ENCODE results near the gene METAP1D. TPM values are rescaled to one million over a fixed set of nuclear protein-coding genes. Genes with fewer than 3 reads are reported as not detected.

The METAP1D gene
- total RNA-seq, 1 experiment from 2014 or later: 4.7 TPM

DNA sequence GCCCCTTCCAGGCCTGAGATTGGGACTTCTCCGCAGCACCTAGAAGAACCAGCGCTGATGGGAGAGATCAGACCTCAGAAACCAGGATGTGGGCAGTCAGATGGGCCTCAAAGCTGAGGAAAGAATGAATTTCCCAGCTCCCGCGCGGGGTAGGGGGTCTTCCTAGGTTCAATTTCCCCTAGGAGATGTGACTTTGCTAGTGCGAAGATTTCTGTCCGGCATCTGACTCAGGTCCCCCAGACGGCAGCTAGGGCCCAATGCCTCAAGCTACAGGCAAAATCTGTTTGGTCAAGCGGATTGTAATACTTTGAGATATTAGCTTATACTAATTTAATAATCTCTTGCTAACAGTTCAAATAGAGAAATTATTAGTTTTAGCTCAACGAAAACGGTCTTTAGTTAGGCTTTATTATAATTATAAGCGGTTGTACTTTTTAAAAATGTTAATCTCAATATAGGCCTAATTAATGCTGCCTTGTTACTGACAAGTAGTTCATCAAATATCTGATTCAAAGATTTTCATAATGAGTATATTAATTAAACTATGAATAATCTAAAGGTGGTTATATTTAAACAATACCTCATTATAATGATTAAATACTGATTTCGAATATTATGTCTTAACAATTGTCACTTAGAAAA, 91.4 kb downstream of the METAP1D start:
- POLR2A ChIA-PET: interaction anchor here (1.4 kb wide), 1 partner anchor 10 kb away, joined by 3 read pairs; no protein-coding TSS in a partner anchor
- no peak overlapping the region for H3K4me3 Mint-ChIP-seq
- H3K9me3 Mint-ChIP-seq: no peaks in the 10 kb centered on the region
- no peak overlapping the region for H3K27ac Mint-ChIP-seq
- H3K27me3 Mint-ChIP-seq (ENCODE audit: low read depth): peaks cover 100% of the 10 kb centered on the region
- CTCF ChIA-PET: interaction anchor here (0.6 to 1.2 kb wide), 3 partner anchors 12 to 36 kb away, joined by 3 to 5 read pairs (median 3); no protein-coding TSS in a partner anchor
- no peak for DNase-seq (ENCODE audit: low spot score)
- ATAC-seq: no peak
- no peaks in the 10 kb centered on the region for H3K36me3 Mint-ChIP-seq
- TF ChIP-seq NR2C2 (CRISPR knock-in tag; IDR thresholded peaks at IDR 0.05): no peak
- TF ChIP-seq, protein P1, sequence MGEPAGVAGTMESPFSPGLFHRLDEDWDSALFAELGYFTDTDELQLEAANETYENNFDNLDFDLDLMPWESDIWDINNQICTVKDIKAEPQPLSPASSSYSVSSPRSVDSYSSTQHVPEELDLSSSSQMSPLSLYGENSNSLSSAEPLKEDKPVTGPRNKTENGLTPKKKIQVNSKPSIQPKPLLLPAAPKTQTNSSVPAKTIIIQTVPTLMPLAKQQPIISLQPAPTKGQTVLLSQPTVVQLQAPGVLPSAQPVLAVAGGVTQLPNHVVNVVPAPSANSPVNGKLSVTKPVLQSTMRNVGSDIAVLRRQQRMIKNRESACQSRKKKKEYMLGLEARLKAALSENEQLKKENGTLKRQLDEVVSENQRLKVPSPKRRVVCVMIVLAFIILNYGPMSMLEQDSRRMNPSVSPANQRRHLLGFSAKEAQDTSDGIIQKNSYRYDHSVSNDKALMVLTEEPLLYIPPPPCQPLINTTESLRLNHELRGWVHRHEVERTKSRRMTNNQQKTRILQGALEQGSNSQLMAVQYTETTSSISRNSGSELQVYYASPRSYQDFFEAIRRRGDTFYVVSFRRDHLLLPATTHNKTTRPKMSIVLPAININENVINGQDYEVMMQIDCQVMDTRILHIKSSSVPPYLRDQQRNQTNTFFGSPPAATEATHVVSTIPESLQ (CRISPR knock-in tag; IDR thresholded peaks at IDR 0.05): no peak
- TF ChIP-seq NFYB (CRISPR knock-in tag; conservative IDR thresholded peaks at IDR 0.05; ENCODE audit: low read depth): no peak
- TF ChIP-seq ZNF138 (CRISPR knock-in tag; conservative IDR thresholded peaks at IDR 0.05): no peak
- TF ChIP-seq ZNF671 (CRISPR knock-in tag; IDR thresholded peaks at IDR 0.05): no peak
- TF ChIP-seq, protein P2, sequence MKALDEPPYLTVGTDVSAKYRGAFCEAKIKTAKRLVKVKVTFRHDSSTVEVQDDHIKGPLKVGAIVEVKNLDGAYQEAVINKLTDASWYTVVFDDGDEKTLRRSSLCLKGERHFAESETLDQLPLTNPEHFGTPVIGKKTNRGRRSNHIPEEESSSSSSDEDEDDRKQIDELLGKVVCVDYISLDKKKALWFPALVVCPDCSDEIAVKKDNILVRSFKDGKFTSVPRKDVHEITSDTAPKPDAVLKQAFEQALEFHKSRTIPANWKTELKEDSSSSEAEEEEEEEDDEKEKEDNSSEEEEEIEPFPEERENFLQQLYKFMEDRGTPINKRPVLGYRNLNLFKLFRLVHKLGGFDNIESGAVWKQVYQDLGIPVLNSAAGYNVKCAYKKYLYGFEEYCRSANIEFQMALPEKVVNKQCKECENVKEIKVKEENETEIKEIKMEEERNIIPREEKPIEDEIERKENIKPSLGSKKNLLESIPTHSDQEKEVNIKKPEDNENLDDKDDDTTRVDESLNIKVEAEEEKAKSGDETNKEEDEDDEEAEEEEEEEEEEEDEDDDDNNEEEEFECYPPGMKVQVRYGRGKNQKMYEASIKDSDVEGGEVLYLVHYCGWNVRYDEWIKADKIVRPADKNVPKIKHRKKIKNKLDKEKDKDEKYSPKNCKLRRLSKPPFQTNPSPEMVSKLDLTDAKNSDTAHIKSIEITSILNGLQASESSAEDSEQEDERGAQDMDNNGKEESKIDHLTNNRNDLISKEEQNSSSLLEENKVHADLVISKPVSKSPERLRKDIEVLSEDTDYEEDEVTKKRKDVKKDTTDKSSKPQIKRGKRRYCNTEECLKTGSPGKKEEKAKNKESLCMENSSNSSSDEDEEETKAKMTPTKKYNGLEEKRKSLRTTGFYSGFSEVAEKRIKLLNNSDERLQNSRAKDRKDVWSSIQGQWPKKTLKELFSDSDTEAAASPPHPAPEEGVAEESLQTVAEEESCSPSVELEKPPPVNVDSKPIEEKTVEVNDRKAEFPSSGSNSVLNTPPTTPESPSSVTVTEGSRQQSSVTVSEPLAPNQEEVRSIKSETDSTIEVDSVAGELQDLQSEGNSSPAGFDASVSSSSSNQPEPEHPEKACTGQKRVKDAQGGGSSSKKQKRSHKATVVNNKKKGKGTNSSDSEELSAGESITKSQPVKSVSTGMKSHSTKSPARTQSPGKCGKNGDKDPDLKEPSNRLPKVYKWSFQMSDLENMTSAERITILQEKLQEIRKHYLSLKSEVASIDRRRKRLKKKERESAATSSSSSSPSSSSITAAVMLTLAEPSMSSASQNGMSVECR (CRISPR knock-in tag; IDR thresholded peaks at IDR 0.05; ENCODE audit: borderline replicate concordance): no peak
- TF ChIP-seq, protein P3, sequence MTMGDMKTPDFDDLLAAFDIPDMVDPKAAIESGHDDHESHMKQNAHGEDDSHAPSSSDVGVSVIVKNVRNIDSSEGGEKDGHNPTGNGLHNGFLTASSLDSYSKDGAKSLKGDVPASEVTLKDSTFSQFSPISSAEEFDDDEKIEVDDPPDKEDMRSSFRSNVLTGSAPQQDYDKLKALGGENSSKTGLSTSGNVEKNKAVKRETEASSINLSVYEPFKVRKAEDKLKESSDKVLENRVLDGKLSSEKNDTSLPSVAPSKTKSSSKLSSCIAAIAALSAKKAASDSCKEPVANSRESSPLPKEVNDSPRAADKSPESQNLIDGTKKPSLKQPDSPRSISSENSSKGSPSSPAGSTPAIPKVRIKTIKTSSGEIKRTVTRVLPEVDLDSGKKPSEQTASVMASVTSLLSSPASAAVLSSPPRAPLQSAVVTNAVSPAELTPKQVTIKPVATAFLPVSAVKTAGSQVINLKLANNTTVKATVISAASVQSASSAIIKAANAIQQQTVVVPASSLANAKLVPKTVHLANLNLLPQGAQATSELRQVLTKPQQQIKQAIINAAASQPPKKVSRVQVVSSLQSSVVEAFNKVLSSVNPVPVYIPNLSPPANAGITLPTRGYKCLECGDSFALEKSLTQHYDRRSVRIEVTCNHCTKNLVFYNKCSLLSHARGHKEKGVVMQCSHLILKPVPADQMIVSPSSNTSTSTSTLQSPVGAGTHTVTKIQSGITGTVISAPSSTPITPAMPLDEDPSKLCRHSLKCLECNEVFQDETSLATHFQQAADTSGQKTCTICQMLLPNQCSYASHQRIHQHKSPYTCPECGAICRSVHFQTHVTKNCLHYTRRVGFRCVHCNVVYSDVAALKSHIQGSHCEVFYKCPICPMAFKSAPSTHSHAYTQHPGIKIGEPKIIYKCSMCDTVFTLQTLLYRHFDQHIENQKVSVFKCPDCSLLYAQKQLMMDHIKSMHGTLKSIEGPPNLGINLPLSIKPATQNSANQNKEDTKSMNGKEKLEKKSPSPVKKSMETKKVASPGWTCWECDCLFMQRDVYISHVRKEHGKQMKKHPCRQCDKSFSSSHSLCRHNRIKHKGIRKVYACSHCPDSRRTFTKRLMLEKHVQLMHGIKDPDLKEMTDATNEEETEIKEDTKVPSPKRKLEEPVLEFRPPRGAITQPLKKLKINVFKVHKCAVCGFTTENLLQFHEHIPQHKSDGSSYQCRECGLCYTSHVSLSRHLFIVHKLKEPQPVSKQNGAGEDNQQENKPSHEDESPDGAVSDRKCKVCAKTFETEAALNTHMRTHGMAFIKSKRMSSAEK (CRISPR knock-in tag; IDR thresholded peaks at IDR 0.05; ENCODE audit: borderline replicate concordance): no peak
- no peak for TF ChIP-seq JUN (CRISPR knock-in tag; IDR thresholded peaks at IDR 0.05)
- TF ChIP-seq, protein P4, sequence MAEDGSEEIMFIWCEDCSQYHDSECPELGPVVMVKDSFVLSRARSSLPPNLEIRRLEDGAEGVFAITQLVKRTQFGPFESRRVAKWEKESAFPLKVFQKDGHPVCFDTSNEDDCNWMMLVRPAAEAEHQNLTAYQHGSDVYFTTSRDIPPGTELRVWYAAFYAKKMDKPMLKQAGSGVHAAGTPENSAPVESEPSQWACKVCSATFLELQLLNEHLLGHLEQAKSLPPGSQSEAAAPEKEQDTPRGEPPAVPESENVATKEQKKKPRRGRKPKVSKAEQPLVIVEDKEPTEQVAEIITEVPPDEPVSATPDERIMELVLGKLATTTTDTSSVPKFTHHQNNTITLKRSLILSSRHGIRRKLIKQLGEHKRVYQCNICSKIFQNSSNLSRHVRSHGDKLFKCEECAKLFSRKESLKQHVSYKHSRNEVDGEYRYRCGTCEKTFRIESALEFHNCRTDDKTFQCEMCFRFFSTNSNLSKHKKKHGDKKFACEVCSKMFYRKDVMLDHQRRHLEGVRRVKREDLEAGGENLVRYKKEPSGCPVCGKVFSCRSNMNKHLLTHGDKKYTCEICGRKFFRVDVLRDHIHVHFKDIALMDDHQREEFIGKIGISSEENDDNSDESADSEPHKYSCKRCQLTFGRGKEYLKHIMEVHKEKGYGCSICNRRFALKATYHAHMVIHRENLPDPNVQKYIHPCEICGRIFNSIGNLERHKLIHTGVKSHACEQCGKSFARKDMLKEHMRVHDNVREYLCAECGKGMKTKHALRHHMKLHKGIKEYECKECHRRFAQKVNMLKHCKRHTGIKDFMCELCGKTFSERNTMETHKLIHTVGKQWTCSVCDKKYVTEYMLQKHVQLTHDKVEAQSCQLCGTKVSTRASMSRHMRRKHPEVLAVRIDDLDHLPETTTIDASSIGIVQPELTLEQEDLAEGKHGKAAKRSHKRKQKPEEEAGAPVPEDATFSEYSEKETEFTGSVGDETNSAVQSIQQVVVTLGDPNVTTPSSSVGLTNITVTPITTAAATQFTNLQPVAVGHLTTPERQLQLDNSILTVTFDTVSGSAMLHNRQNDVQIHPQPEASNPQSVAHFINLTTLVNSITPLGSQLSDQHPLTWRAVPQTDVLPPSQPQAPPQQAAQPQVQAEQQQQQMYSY (CRISPR knock-in tag; IDR thresholded peaks at IDR 0.05): no peak
- TF ChIP-seq, protein P5, sequence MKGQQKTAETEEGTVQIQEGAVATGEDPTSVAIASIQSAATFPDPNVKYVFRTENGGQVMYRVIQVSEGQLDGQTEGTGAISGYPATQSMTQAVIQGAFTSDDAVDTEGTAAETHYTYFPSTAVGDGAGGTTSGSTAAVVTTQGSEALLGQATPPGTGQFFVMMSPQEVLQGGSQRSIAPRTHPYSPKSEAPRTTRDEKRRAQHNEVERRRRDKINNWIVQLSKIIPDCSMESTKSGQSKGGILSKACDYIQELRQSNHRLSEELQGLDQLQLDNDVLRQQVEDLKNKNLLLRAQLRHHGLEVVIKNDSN (CRISPR knock-in tag; IDR thresholded peaks at IDR 0.05): no peak
- TF ChIP-seq TEAD4 (CRISPR knock-in tag; IDR thresholded peaks at IDR 0.05): no peak
- no peak for TF ChIP-seq RORB (CRISPR knock-in tag; IDR thresholded peaks at IDR 0.05)
- TF ChIP-seq HMGA2 (CRISPR knock-in tag; IDR thresholded peaks at IDR 0.05): no peak
- TF ChIP-seq ZNF232 (CRISPR knock-in tag; IDR thresholded peaks at IDR 0.05): no peak
- no peak for TF ChIP-seq CREM (CRISPR knock-in tag; IDR thresholded peaks at IDR 0.05)
- no peak for TF ChIP-seq FOXP1 (CRISPR knock-in tag; IDR thresholded peaks at IDR 0.05; ENCODE audit: borderline replicate concordance)
- peaks cover 74% of the 10 kb centered on the region for H3K4me1 Mint-ChIP-seq

All from WTC11 (cell line).